ENCODE results near the gene TBX2. TPM values are rescaled to one million over a fixed set of nuclear protein-coding genes. Genes with fewer than 3 reads are reported as not detected.

TBX2 gene
- total and polyA plus RNA-seq, 2 donors (not counting 1 experiment from before 2014, with no cell fraction given): 40.5 to 148 TPM

DNA sequence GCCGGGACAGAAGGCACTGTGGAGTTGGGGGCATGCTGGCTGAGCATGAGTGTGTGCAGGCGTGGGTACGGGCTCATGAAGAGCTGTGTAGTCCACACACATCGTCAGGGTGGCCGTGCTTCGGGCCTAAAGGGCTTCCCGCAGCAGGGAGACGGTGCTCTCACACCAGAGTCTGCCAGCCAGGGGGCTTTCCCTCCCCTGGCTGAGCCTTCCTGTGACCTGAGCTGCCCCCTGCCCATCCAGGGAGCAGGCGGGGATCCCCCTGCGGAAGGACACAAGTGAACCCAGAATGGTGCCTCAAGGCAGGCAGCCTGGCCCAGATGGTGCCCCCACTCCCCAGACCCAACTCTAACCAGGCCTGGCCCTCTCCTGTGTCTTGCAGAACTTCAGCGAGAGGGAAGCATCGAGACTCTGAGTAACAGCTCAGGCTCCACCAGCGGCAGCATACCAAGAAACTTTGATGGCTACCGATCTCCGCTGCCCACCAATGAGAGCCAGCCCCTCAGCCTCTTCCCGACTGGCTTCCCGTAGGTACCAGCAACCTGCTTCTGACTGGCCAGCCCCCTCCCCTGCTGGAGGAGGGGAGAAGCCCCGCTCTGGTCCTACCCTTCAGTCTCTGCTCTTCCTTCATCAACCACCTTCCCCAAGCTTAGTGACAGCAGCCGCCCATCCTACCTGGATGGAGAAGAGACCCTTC lies 7.9 kb upstream of the TBX2 start:
- Histone ChIP-seq H3K4me3 (replicated peaks in 1 of 4; ENCODE audit: control extremely low read depth in 1 of 4, insufficient read depth in 1 of 4, low read depth in 3 of 4, low read length in 4 of 4) (no peak overlapping the region), H3K4me2 (ENCODE audit: extremely low read depth, insufficient read depth, low read length) (no peak overlapping the region), H3K27ac (ENCODE audit: insufficient read depth, low read length) (no peak overlapping the region), H3K4me1 (ENCODE audit: control insufficient read depth, extremely low read depth, insufficient read depth, low read length) (peaks cover 25% of the 10 kb centered on the region), H3K36me3 (ENCODE audit: control insufficient read depth, insufficient read depth, low read length) (peaks cover 2% of the 10 kb centered on the region), H3K27me3 (ENCODE audit: control insufficient read depth, insufficient read depth, low read length) (no peaks in the 10 kb centered on the region), H3K79me2 (ENCODE audit: control insufficient read depth, insufficient read depth, low read length) (peaks cover 50% of the 10 kb centered on the region), H3K9me3 (ENCODE audit: control insufficient read depth, insufficient read depth, low read depth, low read length) (no peaks in the 10 kb centered on the region), H2AFZ (ENCODE audit: low read length) (no peak overlapping the region), H4K20me1 (ENCODE audit: control insufficient read depth, extremely low read depth, insufficient read depth, low read length) (no peaks in the 10 kb centered on the region), H3K9ac (ENCODE audit: insufficient read depth, low read length) (no peak overlapping the region)
- no peak for DNase-seq (ENCODE audit: low read depth in 2 of 2)
- TF ChIP-seq EZH2 (IDR thresholded peaks at IDR 0.05; ENCODE audit: low read length, missing control alignments): no peak
- TF ChIP-seq, protein P1, sequence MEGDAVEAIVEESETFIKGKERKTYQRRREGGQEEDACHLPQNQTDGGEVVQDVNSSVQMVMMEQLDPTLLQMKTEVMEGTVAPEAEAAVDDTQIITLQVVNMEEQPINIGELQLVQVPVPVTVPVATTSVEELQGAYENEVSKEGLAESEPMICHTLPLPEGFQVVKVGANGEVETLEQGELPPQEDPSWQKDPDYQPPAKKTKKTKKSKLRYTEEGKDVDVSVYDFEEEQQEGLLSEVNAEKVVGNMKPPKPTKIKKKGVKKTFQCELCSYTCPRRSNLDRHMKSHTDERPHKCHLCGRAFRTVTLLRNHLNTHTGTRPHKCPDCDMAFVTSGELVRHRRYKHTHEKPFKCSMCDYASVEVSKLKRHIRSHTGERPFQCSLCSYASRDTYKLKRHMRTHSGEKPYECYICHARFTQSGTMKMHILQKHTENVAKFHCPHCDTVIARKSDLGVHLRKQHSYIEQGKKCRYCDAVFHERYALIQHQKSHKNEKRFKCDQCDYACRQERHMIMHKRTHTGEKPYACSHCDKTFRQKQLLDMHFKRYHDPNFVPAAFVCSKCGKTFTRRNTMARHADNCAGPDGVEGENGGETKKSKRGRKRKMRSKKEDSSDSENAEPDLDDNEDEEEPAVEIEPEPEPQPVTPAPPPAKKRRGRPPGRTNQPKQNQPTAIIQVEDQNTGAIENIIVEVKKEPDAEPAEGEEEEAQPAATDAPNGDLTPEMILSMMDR (conservative IDR thresholded peaks at IDR 0.05 in 1 of 2, IDR thresholded peaks at IDR 0.05 in 1 of 2; ENCODE audit: low read depth in 1 of 2, low read length in 2 of 2): no peak

DNA sequence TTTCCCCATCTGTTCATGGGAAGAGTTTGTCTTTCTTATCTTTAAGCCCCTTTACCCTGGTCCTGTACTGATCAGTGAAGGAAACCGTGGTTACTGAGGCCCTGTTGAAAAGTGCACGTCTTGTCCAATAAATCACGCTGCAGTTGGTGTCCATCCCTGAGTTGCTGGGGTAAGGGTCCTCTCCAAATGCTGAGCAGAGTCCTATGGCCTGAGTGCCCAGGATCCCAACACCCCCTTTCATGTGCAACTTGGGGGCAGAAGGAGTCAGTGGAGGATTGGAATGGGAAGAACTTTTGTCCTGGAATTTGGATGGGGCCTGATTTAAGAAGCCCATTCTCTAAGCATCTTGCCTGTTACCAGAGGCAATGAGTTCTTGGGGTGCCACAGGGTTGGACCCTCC lies 7.0 kb upstream of the TBX2 start:
- peaks cover 2% of the 10 kb centered on the region for H3K36me3 ChIP-seq (ENCODE audit: control insufficient read depth, insufficient read depth, low read length)
- H3K9me3 ChIP-seq (ENCODE audit: control insufficient read depth, insufficient read depth, low read depth, low read length): no peaks in the 10 kb centered on the region
- H3K4me3 ChIP-seq (replicated peaks in 1 of 4; ENCODE audit: control extremely low read depth in 1 of 4, insufficient read depth in 1 of 4, low read depth in 3 of 4, low read length in 4 of 4): no peak overlapping the region
- peaks cover 58% of the 10 kb centered on the region for H3K79me2 ChIP-seq (ENCODE audit: control insufficient read depth, insufficient read depth, low read length)
- no peak for TF ChIP-seq EZH2 (IDR thresholded peaks at IDR 0.05; ENCODE audit: low read length, missing control alignments)
- TF ChIP-seq, protein P1 (conservative IDR thresholded peaks at IDR 0.05 in 1 of 2, IDR thresholded peaks at IDR 0.05 in 1 of 2; ENCODE audit: low read depth in 1 of 2, low read length in 2 of 2): no peak
- peaks cover 25% of the 10 kb centered on the region for H3K4me1 ChIP-seq (ENCODE audit: control insufficient read depth, extremely low read depth, insufficient read depth, low read length)
- DNase-seq (ENCODE audit: low read depth in 2 of 2): no peak
- H2AFZ ChIP-seq (ENCODE audit: low read length): no peak overlapping the region
- no peaks in the 10 kb centered on the region for H3K27me3 ChIP-seq (ENCODE audit: control insufficient read depth, insufficient read depth, low read length)
- H3K9ac ChIP-seq (ENCODE audit: insufficient read depth, low read length): no peak overlapping the region
- H3K4me2 ChIP-seq (ENCODE audit: extremely low read depth, insufficient read depth, low read length): no peak overlapping the region
- no peaks in the 10 kb centered on the region for H4K20me1 ChIP-seq (ENCODE audit: control insufficient read depth, extremely low read depth, insufficient read depth, low read length)
- no peak overlapping the region for H3K27ac ChIP-seq (ENCODE audit: insufficient read depth, low read length)

DNA sequence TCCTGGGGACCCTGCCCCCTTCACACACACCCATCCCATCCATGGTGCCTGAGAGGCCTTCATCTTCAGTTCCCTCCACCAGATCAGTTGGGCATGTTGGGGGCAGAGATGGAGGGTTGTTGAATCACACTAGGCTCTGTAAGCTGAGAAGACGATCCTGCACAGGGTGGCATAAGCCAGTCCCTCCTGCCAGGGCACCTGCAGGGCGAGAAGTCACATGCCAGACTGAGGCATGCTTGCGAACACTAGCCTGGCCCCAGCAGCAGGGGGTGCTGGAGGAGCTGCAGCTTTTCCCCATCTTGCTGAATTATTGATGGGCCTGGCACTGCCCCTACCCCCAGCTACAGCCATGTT lies 6.1 kb upstream of the TBX2 start:
- Histone ChIP-seq H3K4me1 (ENCODE audit: control insufficient read depth, extremely low read depth, insufficient read depth, low read length) (peaks cover 25% of the 10 kb centered on the region), H3K4me2 (ENCODE audit: extremely low read depth, insufficient read depth, low read length) (peak overlapping the region; percentile 85), H3K79me2 (ENCODE audit: control insufficient read depth, insufficient read depth, low read length) (peaks cover 66% of the 10 kb centered on the region), H2AFZ (ENCODE audit: low read length) (no peak overlapping the region), H3K36me3 (ENCODE audit: control insufficient read depth, insufficient read depth, low read length) (peaks cover 2% of the 10 kb centered on the region), H3K9ac (ENCODE audit: insufficient read depth, low read length) (peak overlapping the region; percentile 31), H3K4me3 (replicated peaks in 1 of 4; ENCODE audit: control extremely low read depth in 1 of 4, insufficient read depth in 1 of 4, low read depth in 3 of 4, low read length in 4 of 4) (no peak overlapping the region), H3K27ac (ENCODE audit: insufficient read depth, low read length) (peak overlapping the region; percentile 97), H4K20me1 (ENCODE audit: control insufficient read depth, extremely low read depth, insufficient read depth, low read length) (no peaks in the 10 kb centered on the region), H3K9me3 (ENCODE audit: control insufficient read depth, insufficient read depth, low read depth, low read length) (no peaks in the 10 kb centered on the region), H3K27me3 (ENCODE audit: control insufficient read depth, insufficient read depth, low read length) (no peaks in the 10 kb centered on the region)
- DNase-seq (ENCODE audit: low read depth in 2 of 2): peak in 1 of 2 donors; percentile 37
- TF ChIP-seq, protein P1 (conservative IDR thresholded peaks at IDR 0.05 in 1 of 2, IDR thresholded peaks at IDR 0.05 in 1 of 2; ENCODE audit: low read depth in 1 of 2, low read length in 2 of 2): peak; percentile 34 to 41
- no peak for TF ChIP-seq EZH2 (IDR thresholded peaks at IDR 0.05; ENCODE audit: low read length, missing control alignments)
